Tibial nerve (tissue), 4 donors: ENCODE results near the gene LACTBL1. TPM values are rescaled to one million over a fixed set of nuclear protein-coding genes. Genes with fewer than 3 reads are reported as not detected.
"Not testable (repeated sequence)": the region's sequence is repeated elsewhere in the genome, so short reads cannot be mapped to it uniquely, and the experiment has no call there.

ENCODE experiments used
- DNase-seq, 2 donors: peaks; one replicate each; pipeline ENCODE4 v3.0.0-alpha.2; 2019; ENCODE audit warnings: low spot score in 2 of 2
- H3K27ac ChIP-seq, 4 donors: fragments of 200-600 bp; sonication (generic) in 3 of 4; one replicate each; pipeline ENCODE4 v1.5.1; 2017 to 2019; ENCODE audit warnings: mild to moderate bottlenecking in 1 of 4
- H3K27me3 ChIP-seq, 2 donors: fragments of 200-600 bp; sonication (generic) in 1 of 2; one replicate each; pipeline versions ENCODE4 v1.5.1 to v1.6.0; 2017 to 2019
- H3K36me3 ChIP-seq, 3 donors: fragments of 200-600 bp; sonication (generic); one replicate each; pipeline ENCODE4 v1.5.1; 2018 to 2019
- H3K4me1 ChIP-seq, 4 donors: fragments of 200-600 bp; sonication (generic) in 3 of 4; one replicate each; pipeline ENCODE4 v1.5.1; 2017 to 2019
- H3K4me3 ChIP-seq, 4 donors: fragments of 200-600 bp; sonication (generic) in 3 of 4; one replicate each; pipeline ENCODE4 v1.5.1; 2017 to 2019; ENCODE audit warnings: mild to moderate bottlenecking in 1 of 4, moderate library complexity in 1 of 4
- H3K9me3 ChIP-seq, 4 donors: fragments of 200-600 bp; sonication (generic) in 3 of 4; one replicate each; pipeline ENCODE4 v1.5.1; 2017 to 2019
- CTCF ChIP-seq, 5 experiments: fragments of 200-600 bp in 3 of 5; fragments of 450-650 bp in 2 of 5; sonication (generic) in 3 of 5; IDR thresholded peaks; one replicate each; pipeline ENCODE4 v1.5.1; 2016 to 2019; ENCODE audit warnings: antibody characterized with exemption in 5 of 5, mild to moderate bottlenecking in 3 of 5, moderate library complexity in 2 of 5
- EP300 ChIP-seq, 2 donors: sonication (generic); formaldehyde crosslinking; IDR thresholded peaks; one replicate each; pipeline ENCODE4 v1.6.1; 2017; ENCODE audit warnings: antibody characterized with exemption in 2 of 2, mild to moderate bottlenecking in 1 of 2
- POLR2A ChIP-seq, 2 donors: fragments of 450-650 bp; IDR thresholded peaks; one replicate each; pipeline ENCODE4 v1.6.1; 2017; ENCODE audit warnings: antibody characterized with exemption in 2 of 2, mild to moderate bottlenecking in 2 of 2, moderate library complexity in 2 of 2
- WGBS, 2 donors: methylation state at CpG; one replicate each; pipeline ENCODE4 v1.1.5; 2018; 5-methylcytosine and 5-hydroxymethylcytosine counted together
- total RNA-seq, 4 donors: library from RNA; depleted of rRNA; stranded (reverse); fragments of >200 nt; gene quantifications; one replicate each; pipeline ENCODE4 v1.1.0, GENCODE V29; 2016

Gene LACTBL1
- total RNA-seq, 4 donors from 2014 or later = not detected

- no peaks in the 10 kb centered on the region for H3K36me3 ChIP-seq
- no peak overlapping the region for H3K4me3 ChIP-seq
- H3K27ac ChIP-seq = no peak overlapping the region
- DNase-seq = no peak
- no peaks in the 10 kb centered on the region for H3K27me3 ChIP-seq
- TF ChIP-seq EP300 (IDR thresholded peaks at IDR 0.05) = no peak
- TF ChIP-seq POLR2A (IDR thresholded peaks at IDR 0.05) = no peak
- TF ChIP-seq CTCF (IDR thresholded peaks at IDR 0.05) = no peak
- WGBS, 2 donors = 80 to 85% methylated on average over 4 of the region's 4 CpGs
- H3K4me1 ChIP-seq = no peaks in the 10 kb centered on the region
- no peaks in the 10 kb centered on the region for H3K9me3 ChIP-seq
Observed at GRCh38 chr1:22983944-22984343, 11.3 kb upstream of the LACTBL1 start.

GRCh38 chr1:22980471-22980790, 7.8 kb upstream of the LACTBL1 start:
- 76 to 85% methylated on average over 3 of the region's 3 CpGs for WGBS, 2 donors
- not testable (repeated sequence) for DNase-seq, H3K4me1 ChIP-seq, H3K9me3 ChIP-seq, H3K4me3 ChIP-seq, H3K36me3 ChIP-seq, H3K27me3 ChIP-seq, H3K27ac ChIP-seq

GRCh38 chr1:22978299-22978698, 5.6 kb upstream of the LACTBL1 start:
- TF ChIP-seq CTCF (IDR thresholded peaks at IDR 0.05) (no peak), EP300 (IDR thresholded peaks at IDR 0.05) (no peak), POLR2A (IDR thresholded peaks at IDR 0.05) (no peak)
- H3K9me3 ChIP-seq = no peaks in the 10 kb centered on the region
- H3K4me1 ChIP-seq = no peaks in the 10 kb centered on the region
- no peaks in the 10 kb centered on the region for H3K36me3 ChIP-seq
- H3K27me3 ChIP-seq = no peaks in the 10 kb centered on the region
- WGBS, 2 donors = 93 to 96% methylated on average over 3 of the region's 3 CpGs
- no peak overlapping the region for H3K4me3 ChIP-seq
- no peak for DNase-seq
- H3K27ac ChIP-seq = no peak overlapping the region

GRCh38 chr1:22976461-22977243, 4.0 kb upstream of the LACTBL1 start:
- 29 to 36% methylated on average over 9 of the region's 9 CpGs for WGBS, 2 donors
- no peak overlapping the region for H3K27ac ChIP-seq
- no peaks in the 10 kb centered on the region for H3K36me3 ChIP-seq
- peaks cover 0 to 9% of the 10 kb centered on the region in 2 donors for H3K27me3 ChIP-seq
- H3K9me3 ChIP-seq = no peaks in the 10 kb centered on the region
- H3K4me1 ChIP-seq = no peaks in the 10 kb centered on the region
- peak in 1 of 2 donors; percentile 46 for DNase-seq
- TF ChIP-seq EP300 (IDR thresholded peaks at IDR 0.05) (no peak), CTCF (IDR thresholded peaks at IDR 0.05) (peak; percentile 51 to 70 (median 53))
- no peak overlapping the region for H3K4me3 ChIP-seq

- H3K27ac ChIP-seq = no peak overlapping the region
- no peak overlapping the region for H3K4me3 ChIP-seq
- H3K4me1 ChIP-seq = no peaks in the 10 kb centered on the region
- DNase-seq = no peak
- WGBS, 2 donors = 51 to 71% methylated on average over 4 of the region's 4 CpGs
- H3K36me3 ChIP-seq = no peaks in the 10 kb centered on the region
- TF ChIP-seq EP300 (IDR thresholded peaks at IDR 0.05) = no peak
- no peak for TF ChIP-seq POLR2A (IDR thresholded peaks at IDR 0.05)
- H3K27me3 ChIP-seq = peaks cover 0 to 15% of the 10 kb centered on the region in 2 donors
- H3K9me3 ChIP-seq = no peaks in the 10 kb centered on the region
Observed at GRCh38 chr1:22976127-22976460, 3.4 kb upstream of the LACTBL1 start.

GRCh38 chr1:22975694-22976093, 3.0 kb upstream of the LACTBL1 start:
- H3K27me3 ChIP-seq = peaks cover 0 to 18% of the 10 kb centered on the region in 2 donors
- H3K27ac ChIP-seq = no peak overlapping the region
- no peak for DNase-seq
- no peaks in the 10 kb centered on the region for H3K4me1 ChIP-seq
- H3K9me3 ChIP-seq = no peaks in the 10 kb centered on the region
- H3K36me3 ChIP-seq = no peaks in the 10 kb centered on the region
- WGBS, 2 donors = 62 to 66% methylated on average over 3 of the region's 3 CpGs
- H3K4me3 ChIP-seq = no peak overlapping the region
- TF ChIP-seq CTCF (IDR thresholded peaks at IDR 0.05) (no peak), POLR2A (IDR thresholded peaks at IDR 0.05) (no peak), EP300 (IDR thresholded peaks at IDR 0.05) (no peak)
